IMR-90 (cell line): ENCODE results near the gene CORO1C. TPM values are rescaled to one million over a fixed set of nuclear protein-coding genes. Genes with fewer than 3 reads are reported as not detected.
"Not testable (repeated sequence)": the region's sequence is repeated elsewhere in the genome, so short reads cannot be mapped to it uniquely, and the experiment has no call there.

Source experiments
- ATAC-seq: fragments of 200-7000 bp; cut with Tn5 transposase; 2 replicates; pipeline ENCODE4 v1.9.1; 2020; ENCODE audit warnings: low read depth, mild to moderate bottlenecking, moderate library complexity
- BruUV-seq: library from RNA; stranded (reverse); fragments of 400-500 nt; replicated peaks from 2 replicates; lab custom pipeline; 2021; lab: Mats Ljungman, UMichigan
- CTCF ChIA-PET: fragments of 300-600 bp; formaldehyde crosslinking; extraction: SDS; loops from one replicate; lab custom pipeline; 2021; ENCODE audit warnings: antibody characterized with exemption; lab: Yijun Ruan, JAX
- POLR2A ChIA-PET: fragments of 300-600 bp; sonication (Branson Sonifier 250); formaldehyde crosslinking; loops from one replicate; lab custom pipeline; 2022; ENCODE audit warnings: antibody characterized with exemption; ENCODE audit not compliant: unreplicated experiment; lab: Charles Lee
- DNase-seq: peaks from one replicate; pipeline ENCODE4 v3.0.0; 2013
- H2AFZ ChIP-seq: replicated peaks from 2 replicates; pipeline ENCODE3; 2013; ENCODE audit warnings: low read length, mild to moderate bottlenecking; ENCODE audit not compliant: poor library complexity
- H2AK5ac ChIP-seq: 2 replicates; pipeline ENCODE4 v1.6.1; 2013; ENCODE audit warnings: low read depth, low read length, inconsistent platforms
- H2AK9ac ChIP-seq: replicated peaks from 2 replicates; pipeline ENCODE3; 2013; ENCODE audit warnings: mild to moderate bottlenecking, low read depth, low read length, moderate library complexity; ENCODE audit not compliant: poor library complexity
- H2BK120ac ChIP-seq: 2 replicates; pipeline ENCODE4 v1.6.1; 2013; ENCODE audit warnings: low read depth, low read length, inconsistent platforms
- H2BK15ac ChIP-seq: 3 replicates; pipeline ENCODE4 v1.6.1; 2013; ENCODE audit warnings: low read depth, low read length, inconsistent platforms
- H2BK20ac ChIP-seq: 2 replicates; pipeline ENCODE4 v1.6.1; 2013; ENCODE audit warnings: low read depth, mild to moderate bottlenecking, inconsistent platforms, low read length, moderate library complexity
- H2BK5ac ChIP-seq: 2 replicates; pipeline ENCODE4 v1.6.1; 2013; ENCODE audit warnings: mild to moderate bottlenecking, low read depth, low read length, inconsistent platforms; ENCODE audit not compliant: poor library complexity, severe bottlenecking
- H3K14ac ChIP-seq: replicated peaks from 2 replicates; pipeline ENCODE4 v1.6.1; 2013; ENCODE audit warnings: low read depth, low read length, inconsistent platforms
- H3K18ac ChIP-seq: 2 replicates; pipeline ENCODE4 v1.6.1; 2013; ENCODE audit warnings: low read depth, low read length, control low read depth
- H3K23ac ChIP-seq: 2 replicates; pipeline ENCODE4 v1.6.1; 2013; ENCODE audit warnings: low read depth, low read length, inconsistent platforms
- H3K27ac ChIP-seq: 2 replicates; pipeline ENCODE4 v1.5.1; 2013; ENCODE audit warnings: mild to moderate bottlenecking, control low read depth, low read length; ENCODE audit not compliant: insufficient read depth
- H3K27me3 ChIP-seq: 2 replicates; pipeline ENCODE4 v1.6.1; 2013; ENCODE audit warnings: low read length; ENCODE audit not compliant: control insufficient read depth, insufficient read depth
- H3K36me3 ChIP-seq: 2 replicates; pipeline ENCODE4 v1.6.1; 2013; ENCODE audit warnings: low read length, mixed read lengths; ENCODE audit not compliant: control insufficient read depth, insufficient read depth
- H3K4ac ChIP-seq: 2 replicates; pipeline ENCODE4 v1.6.1; 2013; ENCODE audit warnings: low read depth, low read length, inconsistent platforms
- H3K4me1 ChIP-seq: 2 replicates; pipeline ENCODE4 v1.6.1; 2013; ENCODE audit warnings: low read length, mixed read lengths; ENCODE audit not compliant: control insufficient read depth, insufficient read depth
- H3K4me2 ChIP-seq: 2 replicates; pipeline ENCODE4 v1.6.1; 2013; ENCODE audit warnings: low read depth, mild to moderate bottlenecking, control low read depth, low read length, moderate library complexity
- H3K4me3 ChIP-seq: 2 replicates; pipeline ENCODE4 v1.5.1; 2013; ENCODE audit warnings: low read depth, mild to moderate bottlenecking, control low read depth, low read length, moderate library complexity; ENCODE audit not compliant: insufficient read depth
- H3K56ac ChIP-seq: 2 replicates; pipeline ENCODE4 v1.6.1; 2013; ENCODE audit warnings: low read length, inconsistent platforms; ENCODE audit not compliant: insufficient read depth; ENCODE audit errors: extremely low read depth
- H3K79me1 ChIP-seq, 2 experiments: 2 replicates each; pipeline ENCODE4 v1.6.1; 2013; ENCODE audit warnings: low read length in 2 of 2, inconsistent platforms in 1 of 2, low read depth in 1 of 2
- H3K9ac ChIP-seq: 2 replicates; pipeline ENCODE4 v1.6.1; 2013; ENCODE audit warnings: low read depth, low read length, control low read depth
- H3K9me1 ChIP-seq: 2 replicates; pipeline ENCODE4 v1.6.1; 2013; ENCODE audit warnings: low read length, inconsistent platforms; ENCODE audit not compliant: insufficient read depth
- H3K9me3 ChIP-seq: 2 replicates; pipeline ENCODE4 v1.6.1; 2013; ENCODE audit warnings: low read length; ENCODE audit not compliant: control insufficient read depth, insufficient read depth
- H4K20me1 ChIP-seq: 2 replicates; pipeline ENCODE4 v1.6.1; 2013; ENCODE audit warnings: low read length, inconsistent platforms; ENCODE audit not compliant: insufficient read depth
- H4K5ac ChIP-seq: 2 replicates; pipeline ENCODE4 v1.6.1; 2013; ENCODE audit warnings: mild to moderate bottlenecking, low read depth, low read length, control low read depth
- H4K8ac ChIP-seq, 2 experiments: 2 replicates each; pipeline ENCODE4 v1.6.1; 2013; ENCODE audit warnings: low read depth in 2 of 2, low read length in 2 of 2, control low read depth in 1 of 2, inconsistent platforms in 1 of 2
- H4K91ac ChIP-seq: 2 replicates; pipeline ENCODE4 v1.6.1; 2013; ENCODE audit warnings: low read depth, low read length, inconsistent platforms; ENCODE audit not compliant: insufficient read depth
- WGBS, 2 experiments: methylation state at CpG; one replicate each; pipeline versions ENCODE4 v1.1.5 to v1.1.7; 2013; ENCODE audit warnings: missing lambda C conversion rate in 2 of 2; ENCODE audit not compliant: insufficient read length in 1 of 2; ENCODE audit errors: extremely low coverage in 2 of 2; 5-methylcytosine and 5-hydroxymethylcytosine counted together
- dilution Hi-C: fragments of 300-500 bp; cut with HindIII; formaldehyde crosslinking; loops from one replicate; pipeline ENCODE4 v1.14.3; 2018; ENCODE audit warnings: low sequenced_read_pairs; ENCODE audit not compliant: unreplicated experiment
- in situ Hi-C: fragments of 300-500 bp; cut with MboI; formaldehyde crosslinking; loops from 3 replicates; pipeline ENCODE4 v1.14.3; 2019; ENCODE audit warnings: low sequenced_read_pairs, inconsistent platforms, mixed read lengths
- intact Hi-C: fragments of 100-400 bp; cut with micrococcal nuclease; formaldehyde crosslinking; loops from 2 replicates; pipeline ENCODE4 v1.10.0; 2022
- polyA plus RNA-seq, 3 experiments: library from polyadenylated mRNA; depleted of rRNA; stranded (reverse); fragments of >200 nt; gene quantifications; 2 replicates each; pipeline ENCODE4 v1.2.3, GENCODE V29; 2012; ENCODE audit warnings: low replicate concordance in 1 of 3
- total RNA-seq: library from RNA; depleted of rRNA; stranded (reverse); fragments of >200 nt; gene quantifications from 2 replicates; pipeline ENCODE4 v1.2.3, GENCODE V29; 2012

The CORO1C gene
- total and polyA plus RNA-seq, 2 of the 4 experiments (the other 2 are of a cell fraction): 675 to 1,100 TPM

- POLR2A ChIA-PET, CTCF ChIA-PET, BruUV-seq: not testable (repeated sequence)
These were observed 75.1 kb downstream of the CORO1C start for GRCh38 chr12:108656247-108656646.

DNA sequence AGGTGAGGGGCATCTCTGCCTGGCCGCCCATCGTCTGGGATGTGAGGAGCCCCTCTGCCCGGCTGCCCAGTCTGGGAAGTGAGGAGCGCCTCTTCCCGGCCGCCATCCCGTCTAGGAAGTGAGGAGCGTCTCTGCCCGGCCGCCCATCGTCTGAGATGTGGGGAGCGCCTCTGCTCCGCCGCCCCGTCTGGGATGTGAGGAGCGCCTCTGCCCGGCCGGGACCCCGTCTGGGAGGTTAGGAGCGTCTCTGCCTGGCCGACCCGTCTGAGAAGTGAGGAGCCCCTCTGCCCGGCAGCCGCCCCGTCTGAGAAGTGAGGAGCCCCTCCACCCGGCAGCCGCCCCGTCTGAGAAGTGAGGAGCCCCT, 75.5 kb downstream of the CORO1C start:
- dilution Hi-C loops, H3K4me3 ChIP-seq, CTCF ChIA-PET, H3K27ac ChIP-seq, H2BK15ac ChIP-seq, H4K8ac ChIP-seq, H2BK20ac ChIP-seq, ATAC-seq, H2AK9ac ChIP-seq, H3K14ac ChIP-seq, POLR2A ChIA-PET, H3K4me2 ChIP-seq, DNase-seq, intact Hi-C loops, BruUV-seq, H2AK5ac ChIP-seq, H3K18ac ChIP-seq, H4K91ac ChIP-seq, H2BK5ac ChIP-seq, H2BK120ac ChIP-seq, H4K5ac ChIP-seq, H3K4me1 ChIP-seq, H3K9me3 ChIP-seq, in situ Hi-C loops, H3K9ac ChIP-seq, H3K23ac ChIP-seq, H3K56ac ChIP-seq, H3K27me3 ChIP-seq, H2AFZ ChIP-seq, H3K4ac ChIP-seq: not testable (repeated sequence)
- WGBS, 2 experiments: no CpG with 5 or more reads among the region's 28 CpGs
- Histone ChIP-seq H3K9me1 (peaks cover 17% of the 10 kb centered on the region), H4K20me1 (peaks cover 46% of the 10 kb centered on the region), H3K79me1 (peaks cover 43 to 54% of the 10 kb centered on the region in 2 experiments), H3K36me3 (peaks cover 45% of the 10 kb centered on the region)

More at GRCh38 chr12:108656247-108656646, 75.1 kb downstream of the CORO1C start:
- H2BK5ac ChIP-seq, H2BK15ac ChIP-seq, H3K9ac ChIP-seq, H4K91ac ChIP-seq, ATAC-seq, H2BK20ac ChIP-seq, H3K4me3 ChIP-seq, H3K14ac ChIP-seq, in situ Hi-C loops, H3K27me3 ChIP-seq, H3K9me3 ChIP-seq, H3K4me1 ChIP-seq, H3K4me2 ChIP-seq, H4K8ac ChIP-seq, H3K4ac ChIP-seq, H3K27ac ChIP-seq, H2AK5ac ChIP-seq, intact Hi-C loops, dilution Hi-C loops, DNase-seq, H3K18ac ChIP-seq, H4K5ac ChIP-seq, H3K23ac ChIP-seq, H2AK9ac ChIP-seq, H2BK120ac ChIP-seq, H3K56ac ChIP-seq, H2AFZ ChIP-seq: not testable (repeated sequence)
- H3K9me1 ChIP-seq: peaks cover 17% of the 10 kb centered on the region
- WGBS, 2 experiments: no CpG with 5 or more reads among the region's 24 CpGs
- peaks cover 40 to 54% of the 10 kb centered on the region in 2 experiments for H3K79me1 ChIP-seq
- peaks cover 42% of the 10 kb centered on the region for H3K36me3 ChIP-seq
- peaks cover 46% of the 10 kb centered on the region for H4K20me1 ChIP-seq
